ENCODE results near the gene DCP1B.

Gene DCP1B

GRCh38 chr12:1912580-1913376 lies 91.5 kb downstream of the DCP1B start:
- CTCF ChIA-PET = interaction anchor here (1.4 to 1.8 kb wide), 3 partner anchors 9 to 27 kb away, joined by 5 to 7 read pairs (median 6); no protein-coding TSS in a partner anchor
- POLR2A ChIA-PET = no interaction called here

GRCh38 chr12:1911598-1912575 lies 92.4 kb downstream of the DCP1B start:
- peaks cover 0 to 15% (median 3%) of the 10 kb centered on the region in 5 experiments for H3K27me3 ChIP-seq (replicated peaks in 2 of 5; ENCODE audit: control insufficient read depth in 4 of 5, insufficient read depth in 5 of 5, low read length in 4 of 5)
- no peak overlapping the region for H3K27ac ChIP-seq (ENCODE audit: insufficient read depth in 1 of 2, low read depth in 1 of 2, low read length in 2 of 2, poor library complexity in 1 of 2, severe bottlenecking in 2 of 2)
- peaks cover 3 to 24% (median 20%) of the 10 kb centered on the region in 4 experiments for H3K4me1 ChIP-seq (ENCODE audit: control extremely low read depth in 1 of 4, control insufficient read depth in 4 of 4, insufficient read depth in 4 of 4, low read length in 3 of 4)
- no peak for DNase-seq
- H3K4me3 ChIP-seq (ENCODE audit: control insufficient read depth in 1 of 7, extremely low read depth in 1 of 7, insufficient read depth in 4 of 7, low read depth in 2 of 7, low read length in 6 of 7) = no peak overlapping the region
- WGBS (ENCODE audit: insufficient coverage) = 97% methylated on average over 9 of the region's 16 CpGs
- H3K36me3 ChIP-seq (ENCODE audit: control insufficient read depth in 4 of 4, insufficient read depth in 4 of 4, low read length in 3 of 4) = no peaks in the 10 kb centered on the region
- CTCF ChIA-PET = interaction anchor here (1.7 kb wide), 1 partner anchor 28 kb away, joined by 6 read pairs; no protein-coding TSS in a partner anchor
- peaks cover 0 to 8% (median 5%) of the 10 kb centered on the region in 5 experiments for H3K9me3 ChIP-seq (ENCODE audit: control extremely low read depth in 1 of 5, control insufficient read depth in 4 of 5, insufficient read depth in 2 of 5, low read depth in 1 of 5, low read length in 4 of 5)
- POLR2A ChIA-PET = no interaction called here

More at GRCh38 chr12:1912580-1913376, 91.5 kb downstream of the DCP1B start:
- Histone ChIP-seq H3K4me1 (ENCODE audit: control extremely low read depth in 1 of 4, control insufficient read depth in 4 of 4, insufficient read depth in 4 of 4, low read length in 3 of 4) (peaks cover 8 to 33% (median 28%) of the 10 kb centered on the region in 4 experiments), H3K4me3 (ENCODE audit: control insufficient read depth in 1 of 7, extremely low read depth in 1 of 7, insufficient read depth in 4 of 7, low read depth in 2 of 7, low read length in 6 of 7) (no peak overlapping the region), H3K9me3 (ENCODE audit: control extremely low read depth in 1 of 5, control insufficient read depth in 4 of 5, insufficient read depth in 2 of 5, low read depth in 1 of 5, low read length in 4 of 5) (peaks cover 0 to under 1% (median 0%) of the 10 kb centered on the region in 5 experiments), H3K27me3 (replicated peaks in 2 of 5; ENCODE audit: control insufficient read depth in 4 of 5, insufficient read depth in 5 of 5, low read length in 4 of 5) (peaks cover 0 to 8% (median 1%) of the 10 kb centered on the region in 5 experiments), H3K36me3 (ENCODE audit: control insufficient read depth in 4 of 4, insufficient read depth in 4 of 4, low read length in 3 of 4) (no peaks in the 10 kb centered on the region), H3K27ac (ENCODE audit: insufficient read depth in 1 of 2, low read depth in 1 of 2, low read length in 2 of 2, poor library complexity in 1 of 2, severe bottlenecking in 2 of 2) (no peak overlapping the region)
- WGBS (ENCODE audit: insufficient coverage) = 98% methylated on average over 9 of the region's 18 CpGs
- no peak for DNase-seq

- 100% methylated on average over 2 of the region's 3 CpGs for WGBS (ENCODE audit: insufficient coverage)
- no peak overlapping the region for H3K4me3 ChIP-seq (ENCODE audit: control insufficient read depth in 1 of 7, extremely low read depth in 1 of 7, insufficient read depth in 4 of 7, low read depth in 2 of 7, low read length in 6 of 7)
- DNase-seq = no peak
- no peaks in the 10 kb centered on the region for H3K36me3 ChIP-seq (ENCODE audit: control insufficient read depth in 4 of 4, insufficient read depth in 4 of 4, low read length in 3 of 4)
- CTCF ChIA-PET = interaction anchor here (0.9 kb wide), 1 partner anchor 78 kb away, joined by 4 read pairs; no protein-coding TSS in a partner anchor
- H3K27me3 ChIP-seq (replicated peaks in 2 of 5; ENCODE audit: control insufficient read depth in 4 of 5, insufficient read depth in 5 of 5, low read length in 4 of 5) = peaks cover 0 to 18% (median 4%) of the 10 kb centered on the region in 5 experiments
- H3K4me1 ChIP-seq (ENCODE audit: control extremely low read depth in 1 of 4, control insufficient read depth in 4 of 4, insufficient read depth in 4 of 4, low read length in 3 of 4) = peaks cover 0 to 12% (median 9%) of the 10 kb centered on the region in 4 experiments
- no peak overlapping the region for H3K27ac ChIP-seq (ENCODE audit: insufficient read depth in 1 of 2, low read depth in 1 of 2, low read length in 2 of 2, poor library complexity in 1 of 2, severe bottlenecking in 2 of 2)
- peaks cover 0 to 15% (median 12%) of the 10 kb centered on the region in 5 experiments for H3K9me3 ChIP-seq (ENCODE audit: control extremely low read depth in 1 of 5, control insufficient read depth in 4 of 5, insufficient read depth in 2 of 5, low read depth in 1 of 5, low read length in 4 of 5)
- POLR2A ChIA-PET = no interaction called here
Observed at GRCh38 chr12:1910468-1910867, 93.8 kb downstream of the DCP1B start.

GRCh38 chr12:1908758-1909157 lies 95.5 kb downstream of the DCP1B start:
- WGBS (ENCODE audit: insufficient coverage) = 98% methylated on average over 15 of the region's 26 CpGs
- DNase-seq = no peak
- Histone ChIP-seq H3K27me3 (replicated peaks in 2 of 5; ENCODE audit: control insufficient read depth in 4 of 5, insufficient read depth in 5 of 5, low read length in 4 of 5) (peaks cover 0 to 18% (median 4%) of the 10 kb centered on the region in 5 experiments), H3K9me3 (ENCODE audit: control extremely low read depth in 1 of 5, control insufficient read depth in 4 of 5, insufficient read depth in 2 of 5, low read depth in 1 of 5, low read length in 4 of 5) (peaks cover 0 to 28% (median 12%) of the 10 kb centered on the region in 5 experiments), H3K4me3 (ENCODE audit: control insufficient read depth in 1 of 7, extremely low read depth in 1 of 7, insufficient read depth in 4 of 7, low read depth in 2 of 7, low read length in 6 of 7) (no peak overlapping the region), H3K4me1 (ENCODE audit: control extremely low read depth in 1 of 4, control insufficient read depth in 4 of 4, insufficient read depth in 4 of 4, low read length in 3 of 4) (peaks cover 0 to 6% (median 3%) of the 10 kb centered on the region in 4 experiments), H3K27ac (ENCODE audit: insufficient read depth in 1 of 2, low read depth in 1 of 2, low read length in 2 of 2, poor library complexity in 1 of 2, severe bottlenecking in 2 of 2) (no peak overlapping the region), H3K36me3 (ENCODE audit: control insufficient read depth in 4 of 4, insufficient read depth in 4 of 4, low read length in 3 of 4) (no peaks in the 10 kb centered on the region)
- ChIA-PET POLR2A (no interaction called here), CTCF (no interaction called here)

GRCh38 chr12:1907652-1908611 lies 96.3 kb downstream of the DCP1B start:
- H3K27me3 ChIP-seq (replicated peaks in 2 of 5; ENCODE audit: control insufficient read depth in 4 of 5, insufficient read depth in 5 of 5, low read length in 4 of 5) = peaks cover 0 to 18% (median 4%) of the 10 kb centered on the region in 5 experiments
- H3K27ac ChIP-seq (ENCODE audit: insufficient read depth in 1 of 2, low read depth in 1 of 2, low read length in 2 of 2, poor library complexity in 1 of 2, severe bottlenecking in 2 of 2) = no peak overlapping the region
- ChIA-PET CTCF (interaction anchor here (1.0 kb wide), 1 partner anchor 8 kb away, joined by 3 read pairs; no protein-coding TSS in a partner anchor), POLR2A (interaction anchor here (0.6 kb wide), 1 partner anchor 10 kb away, joined by 3 read pairs; no protein-coding TSS in a partner anchor)
- peak; percentile 43 to 64 (median 63) for DNase-seq
- peaks cover 0 to 6% (median 3%) of the 10 kb centered on the region in 4 experiments for H3K4me1 ChIP-seq (ENCODE audit: control extremely low read depth in 1 of 4, control insufficient read depth in 4 of 4, insufficient read depth in 4 of 4, low read length in 3 of 4)
- H3K9me3 ChIP-seq (ENCODE audit: control extremely low read depth in 1 of 5, control insufficient read depth in 4 of 5, insufficient read depth in 2 of 5, low read depth in 1 of 5, low read length in 4 of 5) = peaks cover 0 to 32% (median 12%) of the 10 kb centered on the region in 5 experiments
- WGBS (ENCODE audit: insufficient coverage) = 41% methylated on average over 54 of the region's 67 CpGs
- H3K36me3 ChIP-seq (ENCODE audit: control insufficient read depth in 4 of 4, insufficient read depth in 4 of 4, low read length in 3 of 4) = no peaks in the 10 kb centered on the region
- H3K4me3 ChIP-seq (ENCODE audit: control insufficient read depth in 1 of 7, extremely low read depth in 1 of 7, insufficient read depth in 4 of 7, low read depth in 2 of 7, low read length in 6 of 7) = peak overlapping the region in 3 of 7 experiments; percentile 51 to 59 (median 52)

GRCh38 chr12:1906579-1906978 lies 97.7 kb downstream of the DCP1B start:
- ChIA-PET CTCF (no interaction called here), POLR2A (no interaction called here)
- Histone ChIP-seq H3K27ac (ENCODE audit: insufficient read depth in 1 of 2, low read depth in 1 of 2, low read length in 2 of 2, poor library complexity in 1 of 2, severe bottlenecking in 2 of 2) (no peak overlapping the region), H3K9me3 (ENCODE audit: control extremely low read depth in 1 of 5, control insufficient read depth in 4 of 5, insufficient read depth in 2 of 5, low read depth in 1 of 5, low read length in 4 of 5) (peaks cover 0 to 35% (median 12%) of the 10 kb centered on the region in 5 experiments), H3K36me3 (ENCODE audit: control insufficient read depth in 4 of 4, insufficient read depth in 4 of 4, low read length in 3 of 4) (no peaks in the 10 kb centered on the region), H3K4me1 (ENCODE audit: control extremely low read depth in 1 of 4, control insufficient read depth in 4 of 4, insufficient read depth in 4 of 4, low read length in 3 of 4) (peaks cover 0 to 6% (median 3%) of the 10 kb centered on the region in 4 experiments), H3K4me3 (ENCODE audit: control insufficient read depth in 1 of 7, extremely low read depth in 1 of 7, insufficient read depth in 4 of 7, low read depth in 2 of 7, low read length in 6 of 7) (no peak overlapping the region), H3K27me3 (replicated peaks in 2 of 5; ENCODE audit: control insufficient read depth in 4 of 5, insufficient read depth in 5 of 5, low read length in 4 of 5) (peaks cover 0 to 18% (median 4%) of the 10 kb centered on the region in 5 experiments)
- DNase-seq = no peak
- 48% methylated on average over 3 of the region's 3 CpGs for WGBS (ENCODE audit: insufficient coverage)

Measured in common myeloid progenitor, CD34-positive (primary cell).